Measurements from ENCODE around the gene TMEM191C.

DNA sequence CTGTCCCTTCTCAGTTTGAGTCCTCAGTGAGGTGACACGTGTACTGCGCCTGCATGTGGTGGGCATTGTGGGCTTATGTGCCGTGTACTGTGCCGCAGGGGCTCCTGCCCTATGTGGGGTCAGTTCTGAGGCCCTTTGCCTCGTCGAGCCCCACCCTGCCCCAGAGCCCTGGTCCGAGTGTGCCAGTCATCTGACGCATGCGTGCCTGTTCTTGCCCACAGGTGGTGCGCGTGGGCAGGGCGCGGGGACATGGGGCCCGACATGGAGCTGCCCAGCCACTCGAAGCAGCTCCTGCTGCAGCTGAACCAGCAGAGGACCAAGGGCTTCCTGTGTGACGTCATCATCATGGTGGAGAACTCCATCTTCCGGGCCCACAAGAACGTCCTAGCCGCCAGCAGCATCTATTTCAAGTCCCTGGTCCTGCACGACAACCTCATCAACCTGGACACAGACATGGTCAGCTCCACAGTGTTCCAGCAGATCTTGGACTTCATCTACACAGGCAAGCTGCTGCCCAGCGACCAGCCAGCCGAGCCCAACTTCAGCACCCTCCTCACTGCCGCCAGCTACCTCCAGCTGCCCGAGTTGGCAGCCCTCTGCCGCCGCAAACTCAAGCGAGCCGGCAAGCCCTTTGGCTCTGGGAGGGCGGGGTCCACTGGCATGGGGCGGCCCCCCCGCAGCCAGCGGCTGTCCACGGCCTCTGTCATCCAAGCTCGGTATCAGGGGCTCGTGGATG, 22.3 kb upstream of the TMEM191C start:
- TF ChIP-seq, protein P1, sequence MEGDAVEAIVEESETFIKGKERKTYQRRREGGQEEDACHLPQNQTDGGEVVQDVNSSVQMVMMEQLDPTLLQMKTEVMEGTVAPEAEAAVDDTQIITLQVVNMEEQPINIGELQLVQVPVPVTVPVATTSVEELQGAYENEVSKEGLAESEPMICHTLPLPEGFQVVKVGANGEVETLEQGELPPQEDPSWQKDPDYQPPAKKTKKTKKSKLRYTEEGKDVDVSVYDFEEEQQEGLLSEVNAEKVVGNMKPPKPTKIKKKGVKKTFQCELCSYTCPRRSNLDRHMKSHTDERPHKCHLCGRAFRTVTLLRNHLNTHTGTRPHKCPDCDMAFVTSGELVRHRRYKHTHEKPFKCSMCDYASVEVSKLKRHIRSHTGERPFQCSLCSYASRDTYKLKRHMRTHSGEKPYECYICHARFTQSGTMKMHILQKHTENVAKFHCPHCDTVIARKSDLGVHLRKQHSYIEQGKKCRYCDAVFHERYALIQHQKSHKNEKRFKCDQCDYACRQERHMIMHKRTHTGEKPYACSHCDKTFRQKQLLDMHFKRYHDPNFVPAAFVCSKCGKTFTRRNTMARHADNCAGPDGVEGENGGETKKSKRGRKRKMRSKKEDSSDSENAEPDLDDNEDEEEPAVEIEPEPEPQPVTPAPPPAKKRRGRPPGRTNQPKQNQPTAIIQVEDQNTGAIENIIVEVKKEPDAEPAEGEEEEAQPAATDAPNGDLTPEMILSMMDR (conservative IDR thresholded peaks at IDR 0.05; ENCODE audit: low read depth, low read length), result no peak
- TF ChIP-seq EZH2 (IDR thresholded peaks at IDR 0.05; ENCODE audit: borderline replicate concordance, low read depth, low read length, poor library complexity, severe bottlenecking), result no peak

Measured in A673 (cell line).